Measurements from ENCODE around the gene MED14.

DNA sequence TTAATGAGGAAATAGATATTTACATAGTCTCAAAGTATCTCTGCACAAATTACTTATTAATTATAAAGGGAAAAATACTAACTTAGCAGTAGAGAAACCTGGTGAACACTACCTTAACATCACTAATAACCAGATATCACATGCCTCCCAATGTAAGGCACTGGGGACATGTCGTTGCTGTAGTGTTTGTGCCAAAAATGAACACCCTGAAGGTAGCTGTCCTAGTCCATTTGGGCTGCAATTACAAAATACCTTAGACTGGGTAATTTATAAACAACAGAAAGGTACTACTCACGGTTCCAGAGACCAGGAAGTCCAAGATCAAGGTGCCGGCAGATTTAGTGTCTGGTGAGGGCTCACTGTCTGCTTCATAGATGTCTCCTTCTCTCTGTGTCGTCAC, 122.8 kb downstream of the MED14 start:
- no peak for TF ChIP-seq EZH2phosphoT487 (IDR thresholded peaks at IDR 0.05; ENCODE audit: low read depth, severe bottlenecking, unreplicated experiment)
- TF ChIP-seq, protein P1, sequence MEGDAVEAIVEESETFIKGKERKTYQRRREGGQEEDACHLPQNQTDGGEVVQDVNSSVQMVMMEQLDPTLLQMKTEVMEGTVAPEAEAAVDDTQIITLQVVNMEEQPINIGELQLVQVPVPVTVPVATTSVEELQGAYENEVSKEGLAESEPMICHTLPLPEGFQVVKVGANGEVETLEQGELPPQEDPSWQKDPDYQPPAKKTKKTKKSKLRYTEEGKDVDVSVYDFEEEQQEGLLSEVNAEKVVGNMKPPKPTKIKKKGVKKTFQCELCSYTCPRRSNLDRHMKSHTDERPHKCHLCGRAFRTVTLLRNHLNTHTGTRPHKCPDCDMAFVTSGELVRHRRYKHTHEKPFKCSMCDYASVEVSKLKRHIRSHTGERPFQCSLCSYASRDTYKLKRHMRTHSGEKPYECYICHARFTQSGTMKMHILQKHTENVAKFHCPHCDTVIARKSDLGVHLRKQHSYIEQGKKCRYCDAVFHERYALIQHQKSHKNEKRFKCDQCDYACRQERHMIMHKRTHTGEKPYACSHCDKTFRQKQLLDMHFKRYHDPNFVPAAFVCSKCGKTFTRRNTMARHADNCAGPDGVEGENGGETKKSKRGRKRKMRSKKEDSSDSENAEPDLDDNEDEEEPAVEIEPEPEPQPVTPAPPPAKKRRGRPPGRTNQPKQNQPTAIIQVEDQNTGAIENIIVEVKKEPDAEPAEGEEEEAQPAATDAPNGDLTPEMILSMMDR (IDR thresholded peaks at IDR 0.05; ENCODE audit: poor library complexity): no peak
- TF ChIP-seq EZH2 (IDR thresholded peaks at IDR 0.05; ENCODE audit: borderline replicate concordance): no peak
